GM19035 (cell line): ENCODE data around the gene PPP1R7.

Experiments
- ATAC-seq: cut with Tn5 transposase; IDR thresholded peaks from one replicate; pipeline ENCODE4 v1.9.1; 2021; ENCODE audit not compliant: unreplicated experiment

PPP1R7 gene

DNA sequence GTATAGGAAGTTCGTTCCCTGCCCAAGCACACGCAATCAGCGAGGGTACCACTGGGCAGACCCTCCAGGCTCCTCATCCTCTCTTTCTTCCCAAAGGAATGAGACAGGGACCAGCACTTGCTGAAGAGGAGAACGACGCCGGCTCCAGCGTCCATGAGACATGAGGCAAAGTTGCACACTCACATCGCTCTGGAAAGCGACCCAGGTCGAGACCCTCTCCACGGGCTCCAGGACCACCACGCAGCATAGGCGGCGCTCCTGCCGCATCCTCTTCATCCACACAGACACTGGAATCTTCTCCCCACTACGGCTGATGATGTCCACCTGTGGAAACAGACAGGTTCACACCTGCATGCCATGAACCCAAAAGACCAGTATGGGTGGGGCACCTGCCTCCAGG, 11.8 kb upstream of the PPP1R7 start:
- no peak for ATAC-seq

DNA sequence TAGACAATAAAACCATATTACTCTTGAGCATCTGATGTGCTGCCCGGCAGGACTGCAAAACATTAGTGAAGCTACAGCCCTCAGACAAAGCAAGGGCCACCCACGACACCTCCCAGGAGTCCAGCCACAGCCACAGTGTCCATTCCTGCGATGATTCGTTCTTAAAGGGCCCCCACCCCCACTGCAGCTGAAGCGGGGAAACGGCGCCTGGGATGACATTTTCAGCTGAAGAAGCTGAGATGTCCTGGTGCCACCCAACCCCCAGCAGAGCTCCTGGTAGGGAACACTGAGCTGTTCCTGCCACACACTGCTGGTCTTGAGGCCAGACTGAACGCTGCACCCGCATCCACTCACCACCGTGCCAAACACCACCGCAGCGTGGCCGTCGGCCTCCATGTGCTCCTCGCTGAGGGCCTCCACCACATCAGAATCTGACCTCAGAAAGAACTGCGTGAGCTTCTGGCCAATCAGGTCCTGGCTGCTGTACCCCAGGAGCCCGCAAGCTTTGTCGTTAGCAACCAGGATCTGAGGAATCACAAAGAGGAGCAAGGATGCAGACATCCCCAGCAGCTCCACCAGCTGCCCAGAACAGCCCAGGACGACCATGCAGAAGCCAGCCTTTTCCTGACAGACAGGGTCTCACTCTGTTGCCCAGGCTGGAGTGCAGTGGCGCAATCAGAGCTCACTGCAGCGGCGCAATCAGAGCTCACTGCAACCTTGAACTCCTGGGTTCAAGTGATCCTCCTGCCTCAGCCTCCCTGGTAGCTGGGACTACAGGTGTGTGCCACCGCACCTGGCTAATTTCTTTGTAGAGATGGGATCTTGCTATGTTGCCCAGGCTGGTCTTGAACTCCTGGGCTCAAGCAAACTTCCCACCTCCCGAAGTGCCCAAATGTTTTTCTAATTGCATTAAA, 10.5 kb upstream of the PPP1R7 start:
- no peak for ATAC-seq

DNA sequence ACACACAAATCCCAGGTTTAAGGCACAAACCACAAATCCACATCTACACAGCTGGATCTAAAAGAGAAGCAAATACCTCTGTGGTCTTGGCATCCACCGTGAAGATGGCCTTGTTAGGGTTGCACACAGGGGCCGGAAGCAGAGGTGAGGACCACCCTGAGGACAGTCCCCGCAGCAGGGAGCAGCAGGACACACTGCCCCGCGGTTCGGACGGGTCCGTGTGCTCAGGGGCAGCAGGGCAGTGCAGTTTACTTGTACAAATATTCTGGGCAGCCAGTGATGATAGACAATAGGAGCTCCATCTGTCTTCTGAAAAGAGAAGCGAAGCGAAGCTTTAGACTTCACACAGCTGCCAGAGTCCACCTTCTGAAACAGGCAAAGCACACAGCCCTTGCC, 9.8 kb upstream of the PPP1R7 start:
- ATAC-seq: no peak

DNA sequence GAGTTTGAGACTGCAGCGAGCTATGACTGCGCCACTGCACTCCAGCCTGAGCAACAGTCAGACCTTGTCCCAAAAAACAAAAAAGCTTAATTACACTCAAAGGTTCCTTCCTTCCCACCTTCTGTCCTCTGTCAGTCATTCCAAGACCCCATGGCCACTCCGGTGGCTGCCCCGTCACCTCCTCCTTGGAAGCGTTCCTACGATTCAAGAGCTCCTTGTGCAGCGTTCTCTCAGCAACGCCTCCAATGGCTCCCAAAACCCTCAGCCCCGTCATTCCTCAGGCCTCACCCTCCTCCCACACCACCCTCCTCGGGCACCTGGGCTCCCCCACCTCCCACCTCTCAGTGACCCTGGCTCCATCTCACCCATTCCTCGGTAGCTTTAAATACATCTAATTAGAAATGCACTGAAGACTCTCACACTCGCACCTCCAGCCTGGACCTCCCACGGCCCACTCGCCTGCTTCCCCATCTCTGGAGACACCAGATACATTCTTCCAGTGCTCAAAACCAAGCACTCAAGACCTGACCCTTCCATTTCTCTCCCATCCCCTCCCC, 9.0 kb upstream of the PPP1R7 start:
- ATAC-seq: no peak

DNA sequence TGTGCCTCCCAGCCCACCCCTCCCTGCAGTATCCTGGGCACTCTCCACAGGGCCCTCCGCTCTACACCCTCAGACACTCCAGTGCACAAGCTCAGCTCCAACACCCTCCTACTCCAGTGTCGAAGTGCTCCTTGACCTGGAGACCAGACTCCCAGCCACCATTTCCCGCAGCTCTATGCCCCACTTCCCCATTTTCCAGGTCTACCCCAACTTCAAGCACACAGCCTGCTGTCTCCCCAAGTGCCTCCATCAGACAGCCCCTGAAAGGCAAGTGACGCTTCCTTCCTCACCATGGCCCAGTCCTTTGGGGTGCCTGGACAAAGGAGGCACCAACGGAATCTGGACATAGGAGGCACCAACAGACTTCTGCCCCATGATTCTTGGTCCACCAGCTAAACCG, 8.2 kb upstream of the PPP1R7 start:
- no peak for ATAC-seq

DNA sequence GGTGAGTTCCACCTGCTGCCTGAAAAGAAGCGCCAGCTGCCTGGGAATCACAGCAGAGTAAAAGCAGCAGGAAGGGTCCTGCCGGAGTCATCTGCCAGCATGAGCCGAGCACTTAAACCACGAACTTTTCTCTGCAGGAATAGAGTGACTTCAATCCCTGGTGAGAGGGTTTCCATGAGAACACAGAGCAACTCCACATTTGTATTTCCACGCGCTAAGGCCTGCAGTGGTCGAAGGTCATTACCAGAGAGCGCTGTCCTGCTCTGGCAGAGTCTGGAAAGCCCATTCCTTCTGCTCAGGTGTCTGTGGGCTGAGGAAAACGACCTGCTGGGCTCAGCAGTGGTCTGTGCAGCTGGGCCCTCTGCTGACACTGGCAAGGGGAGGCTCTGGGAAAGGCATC, 7.7 kb upstream of the PPP1R7 start:
- no peak for ATAC-seq

DNA sequence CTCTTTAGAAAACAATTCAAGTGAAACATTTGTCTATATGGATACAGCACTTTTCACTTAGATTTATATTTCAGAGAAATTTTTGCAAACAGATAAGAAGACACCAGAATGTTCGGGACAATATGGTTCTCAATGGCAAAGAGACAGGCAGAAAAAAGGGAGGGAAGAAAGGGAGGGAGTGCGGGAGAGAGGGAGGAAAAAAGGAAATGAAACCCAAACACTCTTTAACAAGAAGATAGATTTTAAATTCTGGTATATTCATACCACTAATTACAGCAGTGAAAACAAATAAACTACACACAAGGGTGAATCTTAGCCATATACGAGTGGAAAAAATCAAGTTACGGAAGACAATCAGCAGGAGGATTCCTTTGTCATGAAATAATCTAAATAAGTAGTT, 4.0 kb upstream of the PPP1R7 start:
- no peak for ATAC-seq

DNA sequence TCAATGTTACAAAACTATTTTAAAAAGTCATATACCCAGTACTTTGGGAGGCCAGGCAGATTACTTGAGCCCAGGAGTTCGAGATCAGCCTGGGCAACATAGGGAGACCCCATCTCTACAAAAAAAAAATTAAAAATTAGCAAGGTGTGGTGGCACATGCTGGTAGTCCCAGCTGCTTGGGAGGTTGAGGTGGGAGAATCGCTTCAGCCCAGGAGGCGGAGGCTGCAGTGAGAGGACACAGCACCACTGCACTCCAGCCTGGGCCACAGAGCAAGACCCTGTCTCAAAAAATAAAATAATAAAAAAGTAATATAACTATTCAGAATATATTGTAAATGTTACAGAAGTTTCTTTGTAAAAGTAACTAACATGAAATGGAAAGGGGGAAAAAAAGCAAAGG, 2.9 kb upstream of the PPP1R7 start:
- no peak for ATAC-seq

DNA sequence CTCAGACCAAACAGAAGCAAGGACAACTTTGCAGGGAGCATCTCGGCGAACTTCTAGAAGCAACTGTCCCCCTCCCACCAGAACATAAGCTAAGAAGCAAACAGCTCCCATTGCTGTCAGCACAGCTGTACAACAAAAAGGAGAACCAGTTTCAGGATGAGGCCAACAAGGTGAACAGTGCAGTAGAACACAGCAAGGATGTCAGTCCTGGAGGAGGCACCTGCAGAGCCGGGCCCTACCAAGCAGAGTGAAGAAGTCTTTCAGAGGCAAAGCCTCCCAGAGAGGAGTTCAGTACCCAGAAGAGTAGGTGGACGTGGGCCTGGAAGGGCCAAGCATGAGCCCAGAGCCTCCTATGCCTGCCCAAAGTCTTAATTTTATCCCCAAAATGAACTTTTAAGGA, 2.0 kb upstream of the PPP1R7 start:
- ATAC-seq: no peak

DNA sequence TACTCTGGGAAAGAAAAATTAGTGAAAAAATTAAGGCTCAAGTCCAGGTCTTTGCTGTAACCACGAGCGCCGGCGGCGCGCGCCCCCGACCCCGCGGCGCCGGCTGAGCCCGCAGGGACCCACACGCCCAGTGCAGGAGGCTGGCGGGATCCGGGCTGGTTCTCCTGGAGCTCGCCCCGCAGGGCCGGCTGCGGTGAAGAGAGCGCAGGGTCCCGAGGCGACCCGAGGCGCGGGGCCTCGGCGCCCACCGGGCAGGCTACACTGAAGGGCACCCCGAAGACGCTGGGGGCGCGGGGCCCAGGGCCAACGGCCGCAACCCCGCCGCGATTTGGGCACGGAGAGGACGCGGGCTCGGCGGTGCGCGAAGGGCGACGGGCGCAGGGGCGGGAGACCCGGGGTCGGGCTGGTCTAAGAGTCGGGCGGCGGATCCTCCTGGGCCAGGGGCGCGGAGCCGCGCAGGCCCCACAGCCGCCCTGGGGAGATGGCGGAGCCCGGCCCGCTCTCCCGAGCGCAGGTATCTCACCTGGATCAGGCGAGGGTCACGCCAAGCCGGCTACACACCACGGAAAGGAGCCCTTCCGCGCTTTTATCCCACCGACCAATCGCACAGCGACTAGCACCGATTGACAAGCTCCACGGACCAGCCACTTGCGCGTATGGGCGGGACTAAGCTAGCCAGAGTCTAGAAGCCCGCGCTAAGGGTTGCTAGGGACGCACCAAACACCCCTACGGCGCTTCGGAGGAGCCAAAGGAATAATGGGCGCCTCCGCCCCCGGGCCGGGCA, 1.2 kb upstream of the PPP1R7 start, which contains the start of gene PASK:
TSS of gene PASK (minus strand) at position 582 of the 784 bp plus-strand sequence. CDS start 6,440 bp downstream, outside the sequence.
- ATAC-seq: peak; percentile 77

DNA sequence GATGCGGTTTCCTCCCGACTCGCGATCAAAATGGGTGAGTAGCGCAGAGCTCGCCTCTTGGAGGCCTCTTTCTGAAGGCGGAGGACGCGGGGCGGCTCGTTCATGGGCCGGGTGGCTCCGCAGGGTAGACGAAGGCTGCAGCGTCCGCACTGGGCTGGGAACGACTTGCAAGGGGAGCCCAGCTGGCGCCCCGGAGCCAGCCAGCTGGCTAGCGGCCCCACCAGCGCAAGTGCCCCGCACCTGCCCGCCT, 667 bp upstream of the PPP1R7 start:
- no peak for ATAC-seq

DNA sequence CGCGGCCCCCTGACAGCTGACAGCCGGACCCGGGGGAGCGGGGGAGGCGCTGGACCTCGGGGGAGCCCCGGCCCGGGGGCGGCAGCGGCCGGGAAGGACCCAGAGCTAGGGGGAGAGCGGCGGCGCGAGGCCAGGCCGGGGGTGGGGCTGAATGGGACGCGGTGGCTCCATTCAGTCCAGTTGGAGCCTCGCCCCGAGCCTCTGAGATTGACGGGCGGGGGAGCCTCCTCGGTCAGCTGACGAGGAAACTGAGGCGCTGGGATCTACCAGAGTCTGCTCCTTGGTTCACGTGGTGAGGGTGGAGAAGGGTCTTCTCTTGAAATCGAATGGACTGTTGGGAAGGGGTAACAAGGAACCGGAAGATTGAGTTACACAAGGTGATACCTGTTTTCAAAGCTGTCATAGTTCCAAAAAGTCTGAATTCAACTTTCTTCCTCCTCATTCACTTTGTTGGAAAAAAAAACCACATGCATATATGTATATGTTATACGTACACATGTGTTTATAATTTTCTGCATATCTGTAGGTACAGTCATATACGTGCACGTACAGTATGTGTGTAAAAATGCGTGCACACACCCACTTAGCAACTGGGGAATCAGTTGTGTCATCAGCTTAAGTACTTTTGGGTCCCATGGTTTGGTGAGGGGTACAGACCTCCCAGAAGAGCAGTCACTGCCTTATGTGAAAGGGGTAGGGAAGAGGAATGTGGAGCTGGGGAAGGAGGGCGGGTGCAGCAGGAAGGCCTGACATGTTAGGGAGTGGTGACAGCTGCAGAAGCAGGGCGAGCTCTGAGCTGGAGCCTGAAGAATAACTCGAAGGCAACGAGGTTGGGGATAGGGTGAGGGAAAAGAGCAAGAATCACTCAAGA, 628 bp downstream of the PPP1R7 start:
- ATAC-seq: peak; percentile 17

DNA sequence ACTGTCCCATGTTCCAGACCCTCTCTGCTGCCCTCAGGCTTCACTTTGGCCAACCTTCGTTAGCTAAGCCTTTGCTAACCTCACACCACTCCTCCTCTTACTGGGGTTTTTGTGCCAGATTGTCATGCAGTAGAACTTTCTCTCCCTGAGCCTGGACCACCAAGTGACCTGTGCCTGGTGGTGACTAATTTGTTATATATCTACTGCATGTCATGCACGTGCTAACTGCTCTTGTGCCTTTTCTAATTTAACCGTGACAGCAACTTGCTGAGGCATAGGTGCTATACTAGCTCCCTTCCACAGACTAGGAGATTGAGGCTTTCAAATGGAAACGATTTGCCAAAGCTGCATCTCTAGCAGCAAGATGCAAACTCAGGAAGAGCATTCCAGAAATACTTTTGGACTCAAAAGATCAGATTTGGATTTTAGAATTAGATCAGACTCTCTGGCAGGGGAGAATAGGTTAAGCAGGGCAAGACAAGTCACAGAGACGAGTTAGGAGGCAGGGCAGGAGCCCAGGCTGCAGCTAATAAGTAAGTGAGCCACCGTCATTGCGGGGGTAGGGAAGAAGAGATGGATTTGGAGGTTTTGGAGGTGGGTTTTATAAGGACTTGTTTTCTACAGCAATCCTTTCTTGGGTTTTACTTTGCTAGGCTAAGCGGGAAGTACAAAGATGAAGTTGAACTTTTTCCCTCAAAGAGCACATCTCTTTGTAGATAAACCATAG, 1.8 kb downstream of the PPP1R7 start:
- no peak for ATAC-seq

DNA sequence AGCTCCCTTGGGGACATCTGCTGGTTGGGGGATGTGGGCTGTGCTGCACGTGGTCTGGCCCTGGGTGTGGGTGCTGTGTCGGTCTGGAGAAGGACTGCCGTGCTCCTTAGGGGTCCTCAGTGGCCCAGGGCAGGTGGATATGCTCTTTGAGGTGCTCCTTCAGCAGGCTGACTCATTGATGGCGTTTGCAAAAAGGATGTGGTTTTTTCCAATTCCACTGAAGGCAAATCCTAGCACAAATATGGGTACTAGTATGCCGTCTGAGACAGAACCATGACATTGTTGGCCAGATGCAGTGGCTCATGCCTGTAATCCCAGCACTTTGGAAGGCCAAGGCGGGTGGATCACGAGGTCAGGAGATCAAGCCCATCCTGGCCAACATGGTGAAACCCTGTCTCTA, 3.3 kb downstream of the PPP1R7 start:
- no peak for ATAC-seq

DNA sequence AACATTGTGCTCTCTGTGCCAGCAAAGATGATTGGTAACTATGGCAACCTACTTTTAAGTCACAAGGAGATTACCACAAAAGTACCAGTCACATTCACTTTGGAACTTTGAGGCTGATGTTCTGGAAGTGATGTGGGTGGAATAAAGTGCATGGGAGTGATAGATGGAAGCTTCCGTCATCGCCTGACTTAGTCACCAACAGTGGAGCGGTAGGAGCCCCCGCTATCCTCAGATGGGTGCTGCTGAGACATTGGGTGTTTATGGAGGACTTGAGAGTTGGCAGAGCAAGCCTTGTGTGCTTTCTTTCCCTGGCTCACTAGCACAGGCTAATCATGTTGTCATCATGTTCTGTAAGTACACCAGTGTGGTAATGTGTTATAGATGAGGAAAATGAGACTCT, 4.6 kb downstream of the PPP1R7 start:
- ATAC-seq: no peak

DNA sequence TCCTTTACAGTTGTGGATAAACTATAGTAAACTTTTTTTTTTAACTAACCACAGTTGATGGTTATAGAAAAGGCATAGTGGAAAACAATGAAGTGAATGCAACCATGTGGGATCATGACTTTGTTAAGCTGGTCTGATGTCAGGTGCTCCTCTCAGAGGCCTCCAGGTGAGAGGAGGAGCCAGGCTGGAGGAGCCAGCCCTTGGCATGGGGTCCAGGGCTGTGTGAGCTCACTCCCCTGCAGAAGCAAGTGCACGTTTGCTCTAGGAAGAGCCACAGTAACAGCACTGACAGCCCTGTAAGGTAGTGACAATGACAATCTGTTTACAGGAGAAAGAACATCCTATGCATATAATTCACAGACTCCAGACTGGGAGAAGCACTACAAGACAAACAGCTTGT, 5.7 kb downstream of the PPP1R7 start:
- ATAC-seq: no peak

DNA sequence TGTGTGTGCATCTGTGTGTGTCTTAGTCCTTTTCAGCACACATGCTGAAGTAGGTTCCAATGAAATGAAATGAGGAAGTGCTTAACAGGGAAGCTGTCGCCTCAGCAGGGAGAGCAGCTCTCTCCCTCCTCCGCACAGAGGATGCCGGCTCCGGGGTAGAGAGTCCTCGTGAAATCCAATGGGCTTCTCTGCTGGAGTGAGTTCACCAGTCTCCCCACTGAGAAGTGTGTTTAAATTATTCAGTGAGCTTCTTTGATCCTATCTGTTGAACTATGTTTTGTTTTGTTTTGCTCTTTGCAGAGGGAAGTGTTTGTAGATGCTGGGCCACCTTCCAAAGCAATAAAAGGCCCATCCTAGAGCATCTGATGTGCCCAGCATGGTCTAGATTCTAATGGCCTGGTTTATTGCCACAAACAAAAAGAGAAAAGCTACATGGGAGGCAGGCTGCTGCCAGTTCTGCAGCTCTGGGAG, 6.7 kb downstream of the PPP1R7 start:
- no peak for ATAC-seq

DNA sequence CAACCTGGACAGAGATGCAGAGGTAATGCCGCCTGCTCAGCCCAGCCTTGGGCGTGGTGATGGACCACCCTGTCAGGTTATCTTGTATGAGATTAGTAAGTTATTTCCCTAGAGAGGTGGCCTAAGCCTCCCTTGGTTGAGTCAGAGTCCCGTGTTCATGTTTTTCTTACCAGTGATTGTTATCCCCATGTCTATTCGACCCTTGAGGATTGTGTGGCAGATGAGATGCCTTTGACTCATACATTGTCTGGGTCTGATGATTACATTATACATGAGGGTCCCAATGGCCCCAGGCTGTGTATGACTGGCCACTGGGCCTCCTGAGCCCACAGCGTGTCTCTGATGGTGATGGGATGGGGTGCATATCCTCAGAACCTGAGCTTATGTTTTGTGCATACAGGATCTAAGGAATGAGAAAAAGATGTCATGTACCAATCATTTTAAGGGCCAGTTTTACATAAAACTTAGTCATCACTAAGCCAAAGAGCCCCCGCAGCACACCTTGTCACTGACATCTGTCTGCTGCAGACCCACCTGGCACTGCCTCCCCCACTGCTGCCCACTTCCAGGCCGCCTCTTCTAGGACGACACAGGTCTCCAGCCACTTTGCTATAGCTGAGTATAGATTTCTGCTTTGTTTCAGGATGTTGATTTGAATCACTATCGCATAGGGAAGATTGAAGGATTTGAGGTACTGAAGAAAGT, 7.7 kb downstream of the PPP1R7 start:
- no peak for ATAC-seq

DNA sequence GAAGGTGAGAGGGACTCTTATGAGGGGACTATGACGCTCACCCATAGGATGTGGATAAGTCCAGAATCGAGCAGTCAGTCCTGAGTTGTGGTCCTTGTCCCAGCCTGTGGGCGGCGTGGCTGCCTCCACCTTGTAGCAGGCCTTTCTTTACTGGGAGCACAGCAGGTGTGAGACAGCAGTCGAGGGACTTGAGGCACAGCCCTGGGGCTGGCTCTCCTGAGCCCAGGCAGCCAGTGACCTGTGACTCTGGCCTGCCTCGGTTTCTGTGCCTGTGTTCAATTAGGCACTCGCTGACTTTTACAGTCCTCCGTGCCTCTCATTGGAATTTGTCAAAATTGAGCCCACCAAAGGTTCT, 8.3 kb downstream of the PPP1R7 start:
- no peak for ATAC-seq

DNA sequence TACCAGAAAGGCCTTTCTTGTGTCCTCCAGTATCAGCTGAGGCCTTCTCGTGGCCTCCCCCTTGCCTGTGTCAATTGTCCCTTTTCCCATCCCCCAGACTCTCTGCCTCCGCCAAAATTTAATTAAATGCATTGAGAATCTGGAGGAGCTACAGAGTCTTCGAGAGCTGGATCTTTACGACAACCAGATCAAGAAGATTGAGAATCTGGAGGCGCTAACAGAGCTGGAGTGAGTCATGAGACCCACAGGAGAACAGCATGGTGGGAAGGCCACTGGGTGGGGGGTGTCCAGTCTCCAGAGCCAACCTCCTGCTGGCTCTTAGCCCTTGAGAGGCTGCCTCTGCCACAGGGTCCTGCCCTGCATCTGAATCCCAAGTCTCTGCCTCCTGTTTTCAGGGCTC, 8.8 kb downstream of the PPP1R7 start:
- no peak for ATAC-seq
